HEK293 (cell line): ENCODE results near the gene TMEM244.

Experiments
- CTCF ChIA-PET: fragments of 350-600 bp; formaldehyde crosslinking; extraction: SDS; loops from one replicate; lab custom pipeline; 2021; ENCODE audit warnings: antibody characterized with exemption; lab: Yijun Ruan, JAX
- POLR2A ChIA-PET: fragments of 300-600 bp; formaldehyde crosslinking; extraction: SDS; loops from one replicate; lab custom pipeline; 2020; ENCODE audit warnings: antibody characterized with exemption, inconsistent platforms; lab: Yijun Ruan, JAX
- H3K27ac ChIP-seq: fragments of 200-500 bp; sonication (Bioruptor generic); 2 replicates; pipeline ENCODE4 v1.5.1; 2014; ENCODE audit warnings: low read depth, low read length, control low read depth, inconsistent platforms; ENCODE audit errors: extremely low read depth
- H3K36me3 ChIP-seq, 2 experiments: fragments of 200-500 bp in 1 of 2; sonication (Bioruptor generic) in 1 of 2; 1 replicate in 1 of 2; 2 replicates in 1 of 2; pipeline ENCODE4 v1.5.1; 2014 to 2017; ENCODE audit warnings: inconsistent platforms in 2 of 2, low read length in 2 of 2; ENCODE audit not compliant: control insufficient read depth in 2 of 2, insufficient read depth in 1 of 2
- H3K4me1 ChIP-seq: fragments of 200-500 bp; sonication (Bioruptor generic); 2 replicates; pipeline ENCODE4 v1.5.1; 2014; ENCODE audit warnings: mild to moderate bottlenecking, low read length, inconsistent platforms; ENCODE audit not compliant: control insufficient read depth, insufficient read depth
- H3K4me3 ChIP-seq: 2 replicates; pipeline ENCODE4 v1.5.1; 2011; ENCODE audit warnings: low read depth, mild to moderate bottlenecking, control low read depth, low read length, moderate library complexity
- H3K9me3 ChIP-seq: fragments of 200-500 bp; sonication (Bioruptor generic); 2 replicates; pipeline ENCODE4 v1.5.1; 2014; ENCODE audit warnings: low read depth, low read length, inconsistent platforms; ENCODE audit not compliant: control insufficient read depth, insufficient read depth
- GLI2 ChIP-seq: fragments of 450-650 bp; formaldehyde crosslinking; IDR thresholded peaks from 2 replicates; pipeline ENCODE4; 2017; ENCODE audit warnings: missing biosample characterization, missing genetic modification characterization, low read depth, borderline replicate concordance
- GLI4 ChIP-seq: fragments of 450-650 bp; formaldehyde crosslinking; IDR thresholded peaks from 2 replicates; pipeline ENCODE4 v1.5.1; 2016; ENCODE audit warnings: missing biosample characterization, missing genetic modification characterization
- GLIS1 ChIP-seq: fragments of 450-650 bp; formaldehyde crosslinking; IDR thresholded peaks from 2 replicates; pipeline ENCODE4 v1.5.1; 2016; ENCODE audit warnings: missing biosample characterization, missing genetic modification characterization
- HOXA7 ChIP-seq: sonication (generic); formaldehyde crosslinking; IDR thresholded peaks from 2 replicates; pipeline ENCODE4 v1.8.1; 2022; ENCODE audit warnings: missing genetic modification reagents, borderline replicate concordance
- HOXD13 ChIP-seq: sonication (generic); formaldehyde crosslinking; IDR thresholded peaks from 2 replicates; pipeline ENCODE4 v1.8.0; 2022; ENCODE audit warnings: missing genetic modification reagents, borderline replicate concordance
- KLF10 ChIP-seq: fragments of 450-650 bp; IDR thresholded peaks from 2 replicates; pipeline ENCODE4 v1.5.1; 2018; ENCODE audit warnings: missing biosample characterization, mild to moderate bottlenecking, missing genetic modification characterization
- KLF16 ChIP-seq: fragments of 450-650 bp; formaldehyde crosslinking; IDR thresholded peaks from 2 replicates; pipeline ENCODE4 v1.5.1; 2017; ENCODE audit warnings: missing biosample characterization, missing genetic modification characterization
- MEIS1 ChIP-seq: sonication (generic); formaldehyde crosslinking; IDR thresholded peaks from 2 replicates; pipeline ENCODE4 v1.8.1; 2022; ENCODE audit warnings: missing genetic modification reagents, mild to moderate bottlenecking, borderline replicate concordance
- MYNN ChIP-seq: fragments of 450-650 bp; formaldehyde crosslinking; IDR thresholded peaks from 2 replicates; pipeline ENCODE4 v1.5.1; 2016; ENCODE audit warnings: missing biosample characterization, missing genetic modification characterization, borderline replicate concordance
- ZEB2 ChIP-seq: fragments of 450-650 bp; formaldehyde crosslinking; IDR thresholded peaks from 2 replicates; pipeline ENCODE4 v1.5.1; 2016; ENCODE audit warnings: missing biosample characterization, missing genetic modification characterization
- ZNF121 ChIP-seq: fragments of 450-650 bp; formaldehyde crosslinking; IDR thresholded peaks from 2 replicates; pipeline ENCODE4 v1.5.1; 2016; ENCODE audit warnings: missing biosample characterization, missing genetic modification characterization
- ZNF133 ChIP-seq: fragments of 450-650 bp; formaldehyde crosslinking; IDR thresholded peaks from 2 replicates; pipeline ENCODE4 v1.5.1; 2016; ENCODE audit warnings: missing biosample characterization, missing genetic modification characterization
- ZNF140 ChIP-seq: fragments of 450-650 bp; formaldehyde crosslinking; IDR thresholded peaks from 2 replicates; pipeline ENCODE4 v1.5.1; 2016; ENCODE audit warnings: missing biosample characterization, missing genetic modification characterization
- ZNF146 ChIP-seq: fragments of 450-650 bp; formaldehyde crosslinking; IDR thresholded peaks from 2 replicates; pipeline ENCODE4 v1.5.1; 2016; ENCODE audit warnings: missing biosample characterization, missing genetic modification characterization
- ZNF24 ChIP-seq: fragments of 450-650 bp; formaldehyde crosslinking; IDR thresholded peaks from 2 replicates; pipeline ENCODE4 v1.5.1; 2016; ENCODE audit warnings: missing biosample characterization, missing genetic modification characterization
- ZNF366 ChIP-seq: fragments of 450-650 bp; formaldehyde crosslinking; conservative IDR thresholded peaks from 2 replicates; pipeline ENCODE4 v1.5.1; 2016; ENCODE audit warnings: missing biosample characterization, missing genetic modification characterization
- ZNF48 ChIP-seq: fragments of 450-650 bp; formaldehyde crosslinking; IDR thresholded peaks from 2 replicates; pipeline ENCODE4 v1.5.1; 2016; ENCODE audit warnings: missing biosample characterization, missing genetic modification characterization
- ZNF529 ChIP-seq: fragments of 450-650 bp; formaldehyde crosslinking; IDR thresholded peaks from 2 replicates; pipeline ENCODE4 v1.5.1; 2017; ENCODE audit warnings: missing genetic modification characterization, missing biosample characterization; ENCODE audit not compliant: insufficient replicate concordance
- ZNF549 ChIP-seq: fragments of 450-650 bp; IDR thresholded peaks from 2 replicates; pipeline ENCODE4 v1.5.1; 2018; ENCODE audit warnings: missing biosample characterization, missing genetic modification characterization, mild to moderate bottlenecking, inconsistent platforms, moderate library complexity
- ZNF626 ChIP-seq: fragments of 450-650 bp; sonication (Bioruptor Pico); formaldehyde crosslinking; IDR thresholded peaks from 2 replicates; pipeline ENCODE4 v1.5.1; 2018; ENCODE audit warnings: missing biosample characterization, missing genetic modification characterization, inconsistent platforms
- ZNF654 ChIP-seq: fragments of 450-650 bp; formaldehyde crosslinking; IDR thresholded peaks from 2 replicates; pipeline ENCODE4 v1.5.1; 2016; ENCODE audit warnings: low read depth, missing biosample characterization, missing genetic modification characterization
- TF ChIP-seq, protein P1 (sequence below): fragments of 450-650 bp; formaldehyde crosslinking; IDR thresholded peaks from 2 replicates; pipeline ENCODE4 v1.5.1; 2016; ENCODE audit warnings: missing biosample characterization, missing genetic modification characterization
- TF ChIP-seq, protein P2 (sequence below): fragments of 450-650 bp; formaldehyde crosslinking; IDR thresholded peaks from 2 replicates; pipeline ENCODE4 v1.5.1; 2017; ENCODE audit warnings: missing biosample characterization, mild to moderate bottlenecking, missing genetic modification characterization, moderate library complexity
- TF ChIP-seq, protein P3 (sequence below): fragments of 450-650 bp; formaldehyde crosslinking; IDR thresholded peaks from 2 replicates; pipeline ENCODE4 v1.5.1; 2016; ENCODE audit warnings: missing biosample characterization, missing genetic modification characterization
- TF ChIP-seq, protein P4 (sequence below): fragments of 450-650 bp; formaldehyde crosslinking; IDR thresholded peaks from 2 replicates; pipeline ENCODE4 v1.5.1; 2016; ENCODE audit warnings: missing biosample characterization, missing genetic modification characterization
- TF ChIP-seq, protein P5 (sequence below): fragments of 450-650 bp; formaldehyde crosslinking; conservative IDR thresholded peaks from 2 replicates; pipeline ENCODE4 v1.5.1; 2016; ENCODE audit warnings: low read depth, missing biosample characterization, missing genetic modification characterization

The TMEM244 gene

DNA sequence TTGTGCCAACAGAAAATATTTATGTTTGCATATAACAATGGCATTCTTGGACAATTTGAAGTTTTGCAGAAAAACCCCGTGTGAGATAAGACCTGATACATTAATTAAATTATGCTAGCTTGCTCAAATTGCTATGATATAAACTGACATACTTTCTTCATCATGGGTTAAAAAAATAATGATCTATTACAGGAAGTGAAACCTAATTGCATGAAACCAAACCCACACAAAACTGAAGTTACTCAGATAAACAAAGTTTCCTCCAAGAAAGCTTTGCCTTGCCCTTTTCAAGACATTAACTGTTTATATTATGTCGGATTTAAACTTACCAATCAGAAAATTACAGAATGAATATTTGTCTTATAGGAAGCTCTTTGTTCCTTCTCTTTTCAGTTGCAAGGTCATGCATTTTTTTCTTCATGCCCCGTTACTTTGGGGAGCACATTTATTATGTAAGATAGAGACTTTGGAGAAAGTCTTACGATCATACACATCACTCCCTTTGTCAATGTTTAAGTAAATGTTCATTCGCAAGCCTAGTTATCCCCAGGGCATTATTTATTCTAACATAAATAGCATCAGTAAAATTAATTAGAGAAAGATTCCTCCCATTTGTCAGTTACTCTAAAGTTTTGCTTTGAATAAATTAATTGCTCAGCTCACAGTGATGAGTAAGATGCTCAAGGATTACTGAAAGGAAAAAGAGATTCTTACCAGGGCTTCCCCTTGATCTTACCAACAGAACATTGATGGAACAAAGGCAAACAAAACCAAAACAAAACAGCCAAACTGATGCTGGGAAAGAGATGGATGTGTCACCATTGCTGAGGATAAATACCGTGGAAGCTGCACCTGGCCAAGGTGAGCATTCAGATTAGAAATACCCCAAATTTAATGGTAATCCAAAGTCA, 14.8 kb upstream of the TMEM244 start (continued):
- TF ChIP-seq, protein P1, sequence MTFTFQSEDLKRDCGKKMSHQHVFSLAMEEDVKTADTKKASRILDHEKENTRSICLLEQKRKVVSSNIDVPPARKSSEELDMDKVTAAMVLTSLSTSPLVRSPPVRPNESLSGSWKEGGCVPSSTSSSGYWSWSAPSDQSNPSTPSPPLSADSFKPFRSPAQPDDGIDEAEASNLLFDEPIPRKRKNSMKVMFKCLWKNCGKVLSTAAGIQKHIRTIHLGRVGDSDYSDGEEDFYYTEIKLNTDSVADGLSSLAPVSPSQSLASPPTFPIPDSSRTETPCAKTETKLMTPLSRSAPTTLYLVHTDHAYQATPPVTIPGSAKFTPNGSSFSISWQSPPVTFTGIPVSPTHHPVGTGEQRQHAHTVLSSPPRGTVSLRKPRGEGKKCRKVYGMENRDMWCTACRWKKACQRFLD (tag by site-specific recombination): no peak
- TF ChIP-seq KLF16: no peak
- no peak for TF ChIP-seq ZEB2 (tag by site-specific recombination)
- TF ChIP-seq, all 188 proteins: peak for 0

DNA sequence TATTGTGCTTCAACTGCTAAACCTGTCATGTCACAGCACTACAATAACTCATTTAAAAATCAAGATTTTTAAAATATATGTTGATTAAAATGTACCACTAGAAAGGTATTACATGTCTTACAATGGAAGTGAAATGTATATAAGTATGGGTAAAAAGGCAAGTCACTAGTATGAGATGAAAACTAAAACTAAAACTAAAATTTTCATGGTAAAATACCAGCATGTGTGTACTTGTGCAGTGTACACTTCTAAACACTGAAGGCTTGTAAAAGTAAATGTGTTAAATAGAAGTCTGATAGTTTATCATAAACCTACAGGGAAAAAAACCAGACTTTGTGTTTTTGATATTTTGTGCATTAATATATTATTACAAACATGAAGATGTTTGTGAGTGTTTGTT, 13.7 kb upstream of the TMEM244 start:
- no peaks in the 10 kb centered on the region for H3K36me3 ChIP-seq
- H3K4me1 ChIP-seq: no peaks in the 10 kb centered on the region
- CTCF ChIA-PET: interaction anchor here (0.8 to 1.5 kb wide), 3 partner anchors 99 to 275 kb away, joined by 3 to 4 read pairs (median 4); no protein-coding TSS in a partner anchor
- no peaks in the 10 kb centered on the region for H3K9me3 ChIP-seq
- H3K27ac ChIP-seq: no peak overlapping the region
- TF ChIP-seq, protein P2, sequence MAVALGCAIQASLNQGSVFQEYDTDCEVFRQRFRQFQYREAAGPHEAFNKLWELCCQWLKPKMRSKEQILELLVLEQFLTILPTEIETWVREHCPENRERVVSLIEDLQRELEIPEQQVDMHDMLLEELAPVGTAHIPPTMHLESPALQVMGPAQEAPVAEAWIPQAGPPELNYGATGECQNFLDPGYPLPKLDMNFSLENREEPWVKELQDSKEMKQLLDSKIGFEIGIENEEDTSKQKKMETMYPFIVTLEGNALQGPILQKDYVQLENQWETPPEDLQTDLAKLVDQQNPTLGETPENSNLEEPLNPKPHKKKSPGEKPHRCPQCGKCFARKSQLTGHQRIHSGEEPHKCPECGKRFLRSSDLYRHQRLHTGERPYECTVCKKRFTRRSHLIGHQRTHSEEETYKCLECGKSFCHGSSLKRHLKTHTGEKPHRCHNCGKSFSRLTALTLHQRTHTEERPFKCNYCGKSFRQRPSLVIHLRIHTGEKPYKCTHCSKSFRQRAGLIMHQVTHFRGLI (tag by site-specific recombination): no peak
- TF ChIP-seq ZNF48 (tag by site-specific recombination): no peak
- TF ChIP-seq GLI2 (tag by site-specific recombination): no peak
- no peak for TF ChIP-seq ZNF654 (tag by site-specific recombination)
- no peak for TF ChIP-seq HOXA7 (CRISPR knock-in tag)
- TF ChIP-seq ZNF121: no peak
- TF ChIP-seq, protein P3, sequence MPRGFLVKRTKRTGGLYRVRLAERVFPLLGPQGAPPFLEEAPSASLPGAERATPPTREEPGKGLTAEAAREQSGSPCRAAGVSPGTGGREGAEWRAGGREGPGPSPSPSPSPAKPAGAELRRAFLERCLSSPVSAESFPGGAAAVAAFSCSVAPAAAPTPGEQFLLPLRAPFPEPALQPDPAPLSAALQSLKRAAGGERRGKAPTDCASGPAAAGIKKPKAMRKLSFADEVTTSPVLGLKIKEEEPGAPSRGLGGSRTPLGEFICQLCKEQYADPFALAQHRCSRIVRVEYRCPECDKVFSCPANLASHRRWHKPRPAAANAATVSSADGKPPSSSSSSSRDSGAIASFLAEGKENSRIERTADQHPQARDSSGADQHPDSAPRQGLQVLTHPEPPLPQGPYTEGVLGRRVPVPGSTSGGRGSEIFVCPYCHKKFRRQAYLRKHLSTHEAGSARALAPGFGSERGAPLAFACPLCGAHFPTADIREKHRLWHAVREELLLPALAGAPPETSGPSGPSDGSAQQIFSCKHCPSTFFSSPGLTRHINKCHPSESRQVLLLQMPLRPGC: no peak
- no peak for TF ChIP-seq MEIS1 (CRISPR knock-in tag)
- TF ChIP-seq KLF16: no peak
- no peak for TF ChIP-seq ZNF140 (tag by site-specific recombination)
- TF ChIP-seq ZNF133 (tag by site-specific recombination): no peak
- TF ChIP-seq GLI4 (tag by site-specific recombination): no peak
- TF ChIP-seq ZNF146: no peak
- TF ChIP-seq ZNF529: no peak
- TF ChIP-seq ZNF626 (tag by site-specific recombination): no peak
- no peak for TF ChIP-seq ZNF366 (tag by site-specific recombination)
- H3K4me3 ChIP-seq: no peak overlapping the region
- POLR2A ChIA-PET: no interaction called here

DNA sequence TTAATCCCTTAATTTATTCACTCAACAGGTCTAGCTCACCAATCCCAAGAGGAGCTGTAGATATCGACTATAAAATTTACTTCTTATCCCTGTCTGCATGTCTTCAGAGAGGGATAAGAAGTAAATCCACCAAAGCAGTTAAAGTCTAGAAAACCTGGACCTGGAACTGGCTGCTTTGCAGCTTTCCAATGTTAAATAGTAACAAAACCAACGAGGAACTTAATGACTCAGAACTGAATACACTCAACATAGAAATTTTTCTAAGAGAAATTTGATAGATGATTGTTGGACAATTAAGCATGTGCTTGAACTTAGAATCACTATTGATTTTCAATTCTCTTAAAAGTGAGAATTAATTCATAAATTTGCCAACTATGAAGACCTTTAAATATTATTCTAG, 11.5 kb upstream of the TMEM244 start:
- POLR2A ChIA-PET: no interaction called here
- CTCF ChIA-PET: no interaction called here

More for the DNA sequence above, 11.5 kb upstream of the TMEM244 start:
- H3K4me1 ChIP-seq: no peaks in the 10 kb centered on the region
- no peak for TF ChIP-seq ZNF549
- TF ChIP-seq HOXD13 (CRISPR knock-in tag): no peak
- TF ChIP-seq, protein P4, sequence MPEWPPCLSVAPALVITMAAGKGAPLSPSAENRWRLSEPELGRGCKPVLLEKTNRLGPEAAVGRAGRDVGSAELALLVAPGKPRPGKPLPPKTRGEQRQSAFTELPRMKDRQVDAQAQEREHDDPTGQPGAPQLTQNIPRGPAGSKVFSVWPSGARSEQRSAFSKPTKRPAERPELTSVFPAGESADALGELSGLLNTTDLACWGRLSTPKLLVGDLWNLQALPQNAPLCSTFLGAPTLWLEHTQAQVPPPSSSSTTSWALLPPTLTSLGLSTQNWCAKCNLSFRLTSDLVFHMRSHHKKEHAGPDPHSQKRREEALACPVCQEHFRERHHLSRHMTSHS (tag by site-specific recombination): no peak
- TF ChIP-seq, protein P5, sequence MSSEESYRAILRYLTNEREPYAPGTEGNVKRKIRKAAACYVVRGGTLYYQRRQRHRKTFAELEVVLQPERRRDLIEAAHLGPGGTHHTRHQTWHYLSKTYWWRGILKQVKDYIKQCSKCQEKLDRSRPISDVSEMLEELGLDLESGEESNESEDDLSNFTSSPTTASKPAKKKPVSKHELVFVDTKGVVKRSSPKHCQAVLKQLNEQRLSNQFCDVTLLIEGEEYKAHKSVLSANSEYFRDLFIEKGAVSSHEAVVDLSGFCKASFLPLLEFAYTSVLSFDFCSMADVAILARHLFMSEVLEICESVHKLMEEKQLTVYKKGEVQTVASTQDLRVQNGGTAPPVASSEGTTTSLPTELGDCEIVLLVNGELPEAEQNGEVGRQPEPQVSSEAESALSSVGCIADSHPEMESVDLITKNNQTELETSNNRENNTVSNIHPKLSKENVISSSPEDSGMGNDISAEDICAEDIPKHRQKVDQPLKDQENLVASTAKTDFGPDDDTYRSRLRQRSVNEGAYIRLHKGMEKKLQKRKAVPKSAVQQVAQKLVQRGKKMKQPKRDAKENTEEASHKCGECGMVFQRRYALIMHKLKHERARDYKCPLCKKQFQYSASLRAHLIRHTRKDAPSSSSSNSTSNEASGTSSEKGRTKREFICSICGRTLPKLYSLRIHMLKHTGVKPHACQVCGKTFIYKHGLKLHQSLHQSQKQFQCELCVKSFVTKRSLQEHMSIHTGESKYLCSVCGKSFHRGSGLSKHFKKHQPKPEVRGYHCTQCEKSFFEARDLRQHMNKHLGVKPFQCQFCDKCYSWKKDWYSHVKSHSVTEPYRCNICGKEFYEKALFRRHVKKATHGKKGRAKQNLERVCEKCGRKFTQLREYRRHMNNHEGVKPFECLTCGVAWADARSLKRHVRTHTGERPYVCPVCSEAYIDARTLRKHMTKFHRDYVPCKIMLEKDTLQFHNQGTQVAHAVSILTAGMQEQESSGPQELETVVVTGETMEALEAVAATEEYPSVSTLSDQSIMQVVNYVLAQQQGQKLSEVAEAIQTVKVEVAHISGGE (tag by site-specific recombination): no peak
- TF ChIP-seq MYNN: no peak
- TF ChIP-seq KLF10 (tag by site-specific recombination): no peak
- no peak for TF ChIP-seq GLIS1 (tag by site-specific recombination)
- no peak for TF ChIP-seq ZNF24 (tag by site-specific recombination)
- TF ChIP-seq ZNF121: no peak
- no peaks in the 10 kb centered on the region for H3K9me3 ChIP-seq
- no peak overlapping the region for H3K4me3 ChIP-seq
- H3K27ac ChIP-seq: no peak overlapping the region
- H3K36me3 ChIP-seq: no peaks in the 10 kb centered on the region
